Stromal cell of bone marrow (primary cell): ENCODE results near the gene FRMPD4.

Source experiments
- DNase-seq: peaks from one replicate; pipeline ENCODE4 v3.0.0-alpha.2; 2012; ENCODE audit warnings: low read depth

The FRMPD4 gene

GRCh38 chrX:12768491-12768890 is 630.2 kb downstream of the FRMPD4 start:
- DNase-seq: no peak

- DNase-seq: no peak
Observed at GRCh38 chrX:12770440-12770839, 632.2 kb downstream of the FRMPD4 start.

- no peak for DNase-seq
Observed at GRCh38 chrX:12771445-12772069, 633.3 kb downstream of the FRMPD4 start.
